ENCODE data around the gene FIG4. TPM values are rescaled to one million over a fixed set of nuclear protein-coding genes. Genes with fewer than 3 reads are reported as not detected.

Gene FIG4
- total RNA-seq, 2 donors from 2014 or later = 20.8 to 22.6 TPM

DNA sequence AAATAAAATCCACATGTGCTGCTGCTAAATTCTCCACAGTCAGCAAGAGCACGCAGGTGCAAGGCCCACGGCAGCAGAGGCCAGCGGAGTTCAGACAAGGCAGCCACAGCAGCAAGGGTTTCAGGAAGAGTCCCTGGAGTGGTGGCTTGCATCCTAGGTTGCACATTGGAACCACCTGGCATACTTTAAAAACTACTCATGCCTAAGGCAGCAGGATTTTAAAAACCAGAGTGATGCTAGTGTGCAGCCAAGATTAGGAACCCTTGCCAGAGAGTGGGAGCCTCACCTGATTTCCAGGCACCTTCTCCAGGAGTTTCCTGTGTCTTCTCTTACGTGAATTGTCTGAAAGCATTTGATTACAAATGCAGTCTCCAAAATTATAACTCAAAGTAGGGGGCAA, 183.0 kb downstream of the FIG4 start:
- no peak overlapping the region for H3K27ac Mint-ChIP-seq
- no peak overlapping the region for H3K27ac ChIP-seq (ENCODE audit: low read depth, low read length)
- peaks cover 5% of the 10 kb centered on the region for H3K9me3 ChIP-seq (ENCODE audit: control insufficient read depth, low read length)
- no peak overlapping the region for H3K4me3 Mint-ChIP-seq
- DNase-seq = no peak
- no peak overlapping the region for H3K9ac ChIP-seq (ENCODE audit: extremely low read depth, low read length, poor library complexity, severe bottlenecking)
- H3K9me3 Mint-ChIP-seq = peaks cover 5% of the 10 kb centered on the region
- no peak overlapping the region for H3K4me3 ChIP-seq (ENCODE audit: low read length)
- H3K27me3 ChIP-seq (ENCODE audit: control insufficient read depth, insufficient read depth, low read length, poor library complexity, severe bottlenecking) = no peaks in the 10 kb centered on the region
- H3K4me1 Mint-ChIP-seq = peaks cover 43% of the 10 kb centered on the region
- no peaks in the 10 kb centered on the region for H3K36me3 Mint-ChIP-seq (ENCODE audit: low read depth)
- 90 to 93% methylated on average over 4 of the region's 4 CpGs for WGBS, 2 experiments (ENCODE audit: insufficient coverage in 1 of 2, insufficient read length in 1 of 2)
- H3K27me3 Mint-ChIP-seq (ENCODE audit: insufficient read depth) = peaks cover 15% of the 10 kb centered on the region
- H3K36me3 ChIP-seq (ENCODE audit: control insufficient read depth, insufficient read depth, low read length) = no peaks in the 10 kb centered on the region
- TF ChIP-seq, protein P1, sequence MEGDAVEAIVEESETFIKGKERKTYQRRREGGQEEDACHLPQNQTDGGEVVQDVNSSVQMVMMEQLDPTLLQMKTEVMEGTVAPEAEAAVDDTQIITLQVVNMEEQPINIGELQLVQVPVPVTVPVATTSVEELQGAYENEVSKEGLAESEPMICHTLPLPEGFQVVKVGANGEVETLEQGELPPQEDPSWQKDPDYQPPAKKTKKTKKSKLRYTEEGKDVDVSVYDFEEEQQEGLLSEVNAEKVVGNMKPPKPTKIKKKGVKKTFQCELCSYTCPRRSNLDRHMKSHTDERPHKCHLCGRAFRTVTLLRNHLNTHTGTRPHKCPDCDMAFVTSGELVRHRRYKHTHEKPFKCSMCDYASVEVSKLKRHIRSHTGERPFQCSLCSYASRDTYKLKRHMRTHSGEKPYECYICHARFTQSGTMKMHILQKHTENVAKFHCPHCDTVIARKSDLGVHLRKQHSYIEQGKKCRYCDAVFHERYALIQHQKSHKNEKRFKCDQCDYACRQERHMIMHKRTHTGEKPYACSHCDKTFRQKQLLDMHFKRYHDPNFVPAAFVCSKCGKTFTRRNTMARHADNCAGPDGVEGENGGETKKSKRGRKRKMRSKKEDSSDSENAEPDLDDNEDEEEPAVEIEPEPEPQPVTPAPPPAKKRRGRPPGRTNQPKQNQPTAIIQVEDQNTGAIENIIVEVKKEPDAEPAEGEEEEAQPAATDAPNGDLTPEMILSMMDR (conservative IDR thresholded peaks at IDR 0.05) = no peak
- peaks cover 17% of the 10 kb centered on the region for H3K4me1 ChIP-seq (ENCODE audit: control insufficient read depth, insufficient read depth, low read length)

DNA sequence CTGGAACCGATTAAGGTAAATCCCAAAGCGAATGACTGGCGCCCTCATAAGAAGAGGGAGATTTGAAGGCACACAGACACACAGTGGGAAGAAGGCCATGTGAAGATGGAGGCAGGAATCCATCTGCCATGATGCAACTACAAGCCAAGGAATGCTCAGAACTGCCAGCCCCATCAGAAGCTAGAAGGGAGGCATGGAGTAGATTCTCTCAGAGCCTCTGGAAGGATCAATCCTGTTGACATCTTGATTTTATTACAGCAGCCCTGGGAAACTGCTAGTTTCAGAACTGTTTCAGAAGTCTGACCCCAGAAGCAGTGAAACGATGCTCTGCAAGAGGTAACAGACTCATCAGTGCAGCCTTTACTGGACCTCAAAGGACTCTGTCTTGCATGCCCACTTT, 183.5 kb downstream of the FIG4 start:
- H3K36me3 Mint-ChIP-seq (ENCODE audit: low read depth) = no peaks in the 10 kb centered on the region
- H3K4me3 Mint-ChIP-seq = no peak overlapping the region
- H3K27me3 ChIP-seq (ENCODE audit: control insufficient read depth, insufficient read depth, low read length, poor library complexity, severe bottlenecking) = no peaks in the 10 kb centered on the region
- no peak overlapping the region for H3K27ac Mint-ChIP-seq
- H3K9ac ChIP-seq (ENCODE audit: extremely low read depth, low read length, poor library complexity, severe bottlenecking) = no peak overlapping the region
- 94 to 95% methylated on average over 4 of the region's 4 CpGs for WGBS, 2 experiments (ENCODE audit: insufficient coverage in 1 of 2, insufficient read length in 1 of 2)
- H3K36me3 ChIP-seq (ENCODE audit: control insufficient read depth, insufficient read depth, low read length) = no peaks in the 10 kb centered on the region
- peaks cover 6% of the 10 kb centered on the region for H3K9me3 Mint-ChIP-seq
- H3K4me1 ChIP-seq (ENCODE audit: control insufficient read depth, insufficient read depth, low read length) = peaks cover 14% of the 10 kb centered on the region
- H3K27me3 Mint-ChIP-seq (ENCODE audit: insufficient read depth) = peaks cover 15% of the 10 kb centered on the region
- TF ChIP-seq, protein P1 (conservative IDR thresholded peaks at IDR 0.05) = no peak
- H3K27ac ChIP-seq (ENCODE audit: low read depth, low read length) = no peak overlapping the region
- H3K4me3 ChIP-seq (ENCODE audit: low read length) = no peak overlapping the region
- no peak for DNase-seq
- peaks cover 43% of the 10 kb centered on the region for H3K4me1 Mint-ChIP-seq
- H3K9me3 ChIP-seq (ENCODE audit: control insufficient read depth, low read length) = peaks cover 5% of the 10 kb centered on the region

Other genes starting within 250 kb of the FIG4 start
- 10 to 100 TPM; 10.4 to 22.8 TPM for gene MICAL1, start 235.5 kb upstream of the FIG4 start, total RNA-seq
- 1 to 10 TPM; 9.2 to 9.8 TPM for gene ZBTB24, start 208.1 kb upstream of the FIG4 start, total RNA-seq
- 1 to 10 TPM; 1.8 to 2.7 TPM for gene AK9, start 94 bp upstream of the FIG4 start, total RNA-seq

Measured in endodermal cell (in vitro differentiated cells).